ENCODE measurements around the gene WASHC3. TPM values are rescaled to one million over a fixed set of nuclear protein-coding genes. Genes with fewer than 3 reads are reported as not detected.

Gene WASHC3
- total RNA-seq, 4 donors from 2014 or later, result 82.8 to 96.2 (median 89.2) TPM

GRCh38 chr12:101997102-101997501 is 64.7 kb downstream of the WASHC3 start:
- no peaks in the 10 kb centered on the region for H3K36me3 ChIP-seq
- 87 to 88% methylated on average over 5 of the region's 5 CpGs for WGBS, 2 donors
- no peaks in the 10 kb centered on the region for H3K9me3 ChIP-seq
- no peak overlapping the region for H3K4me3 ChIP-seq (replicated peaks in 1 of 3)
- no peak for DNase-seq
- H3K27ac ChIP-seq, result no peak overlapping the region
- TF ChIP-seq CTCF (IDR thresholded peaks at IDR 0.05) (no peak), POLR2A (IDR thresholded peaks at IDR 0.05) (no peak)
- H3K27me3 ChIP-seq, result no peaks in the 10 kb centered on the region
- intact Hi-C loops (cut with DNase I), result no loop called here
- H3K4me1 ChIP-seq, result no peaks in the 10 kb centered on the region

DNA sequence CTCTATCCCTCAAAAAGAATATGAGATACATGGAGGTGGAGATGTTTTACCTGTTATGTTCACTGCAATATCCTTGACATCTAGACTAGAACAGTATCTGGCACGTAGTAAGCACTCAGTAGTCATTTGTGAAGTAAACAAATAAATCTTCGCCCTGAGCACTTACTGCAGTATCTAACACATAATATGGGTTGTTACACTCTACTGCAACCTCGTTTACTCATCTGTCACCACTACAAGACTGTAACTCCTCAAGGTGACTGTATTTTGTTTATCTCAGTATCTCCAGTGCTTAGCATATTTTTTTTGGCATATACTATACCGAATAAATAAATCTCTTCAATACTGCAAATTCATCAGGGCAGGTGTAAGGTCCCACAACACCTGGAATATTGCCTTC is 66.1 kb downstream of the WASHC3 start:
- intact Hi-C loops (cut with DNase I), result no loop called here
- TF ChIP-seq POLR2A (IDR thresholded peaks at IDR 0.05) (no peak), CTCF (IDR thresholded peaks at IDR 0.05) (no peak)
- Histone ChIP-seq H3K9me3 (no peaks in the 10 kb centered on the region), H3K4me3 (replicated peaks in 1 of 3) (no peak overlapping the region), H3K27ac (no peak overlapping the region), H3K27me3 (no peaks in the 10 kb centered on the region), H3K36me3 (no peaks in the 10 kb centered on the region), H3K4me1 (no peaks in the 10 kb centered on the region)
- WGBS, 2 donors, result 83% methylated on average over 4 of the region's 4 CpGs
- DNase-seq, result no peak

DNA sequence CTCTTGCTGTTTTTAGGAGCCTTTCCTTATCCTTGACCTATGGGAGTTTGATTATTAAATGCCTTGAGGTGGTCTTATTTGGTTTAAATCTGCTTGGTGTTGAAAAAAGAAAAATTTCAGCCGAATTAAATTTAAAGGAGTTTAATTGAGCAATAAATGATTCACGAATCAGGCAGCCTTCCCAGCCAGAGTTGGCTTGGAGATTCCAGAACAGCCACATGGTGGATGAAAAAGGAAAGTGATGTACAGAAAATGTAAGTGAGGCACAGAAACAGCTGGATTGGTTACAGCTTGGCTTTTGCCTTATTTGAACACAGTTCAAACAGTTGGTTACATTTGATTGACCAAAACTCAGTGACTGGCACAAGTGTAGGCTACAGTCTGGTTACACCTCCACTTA is 69.7 kb downstream of the WASHC3 start:
- Histone ChIP-seq H3K4me1 (no peaks in the 10 kb centered on the region), H3K9me3 (no peaks in the 10 kb centered on the region), H3K27me3 (no peaks in the 10 kb centered on the region), H3K36me3 (no peaks in the 10 kb centered on the region), H3K27ac (no peak overlapping the region), H3K4me3 (replicated peaks in 1 of 3) (no peak overlapping the region)
- TF ChIP-seq CTCF (IDR thresholded peaks at IDR 0.05) (no peak), POLR2A (IDR thresholded peaks at IDR 0.05) (no peak)
- WGBS, 2 donors, result 82% methylated on average over 2 of the region's 2 CpGs
- intact Hi-C loops (cut with DNase I), result no loop called here
- no peak for DNase-seq

GRCh38 chr12:101982307-101982706 is 79.5 kb downstream of the WASHC3 start:
- H3K27ac ChIP-seq, result no peak overlapping the region
- no peaks in the 10 kb centered on the region for H3K9me3 ChIP-seq
- H3K36me3 ChIP-seq, result no peaks in the 10 kb centered on the region
- no peak for DNase-seq
- 83 to 87% methylated on average over 5 of the region's 5 CpGs for WGBS, 2 donors
- no peak overlapping the region for H3K4me3 ChIP-seq (replicated peaks in 1 of 3)
- TF ChIP-seq CTCF (IDR thresholded peaks at IDR 0.05) (no peak), POLR2A (IDR thresholded peaks at IDR 0.05) (no peak)
- no peaks in the 10 kb centered on the region for H3K27me3 ChIP-seq
- intact Hi-C loops (cut with DNase I), result no loop called here
- H3K4me1 ChIP-seq, result no peaks in the 10 kb centered on the region

GRCh38 chr12:101981868-101982267 is 79.9 kb downstream of the WASHC3 start:
- TF ChIP-seq CTCF (IDR thresholded peaks at IDR 0.05), result no peak
- no peak for TF ChIP-seq POLR2A (IDR thresholded peaks at IDR 0.05)
- Histone ChIP-seq H3K4me3 (replicated peaks in 1 of 3) (no peak overlapping the region), H3K9me3 (no peaks in the 10 kb centered on the region), H3K4me1 (no peaks in the 10 kb centered on the region), H3K27me3 (no peaks in the 10 kb centered on the region), H3K36me3 (no peaks in the 10 kb centered on the region), H3K27ac (no peak overlapping the region)
- WGBS, 2 donors, result 62 to 81% methylated on average over 2 of the region's 2 CpGs
- intact Hi-C loops (cut with DNase I), result no loop called here
- no peak for DNase-seq
